Gastroesophageal sphincter (tissue), 4 donors: ENCODE measurements around the gene UBE4B. TPM values are rescaled to one million over a fixed set of nuclear protein-coding genes. Genes with fewer than 3 reads are reported as not detected.

ENCODE experiments used
- ATAC-seq: fragments of 150-250 bp; one replicate; pipeline ENCODE4 v1.9.1; 2016; ENCODE audit warnings: mild to moderate bottlenecking, moderate library complexity
- H3K27ac ChIP-seq, 4 donors: fragments of 200-600 bp; sonication (generic) in 3 of 4; 1 replicate in 3 of 4; 2 replicates in 1 of 4; pipeline ENCODE4 v1.5.1; 2016 to 2019
- H3K27me3 ChIP-seq: fragments of 200-600 bp; sonication (generic); one replicate; pipeline ENCODE4 v1.5.1; 2019
- H3K36me3 ChIP-seq, 2 donors: fragments of 200-600 bp; sonication (generic); one replicate each; pipeline ENCODE4 v1.5.1; 2019; ENCODE audit warnings: control low read depth in 1 of 2
- H3K4me1 ChIP-seq, 3 donors: fragments of 200-600 bp; sonication (generic); 1 replicate in 2 of 3; 2 replicates in 1 of 3; pipeline ENCODE4 v1.5.1; 2016 to 2019; ENCODE audit warnings: control low read depth in 2 of 3
- H3K4me3 ChIP-seq, 2 donors: fragments of 200-600 bp; sonication (generic); one replicate each; pipeline ENCODE4 v1.5.1; 2019; ENCODE audit warnings: mild to moderate bottlenecking in 1 of 2, moderate library complexity in 1 of 2
- H3K9me3 ChIP-seq, 3 donors: fragments of 200-600 bp; sonication (generic); one replicate each; pipeline ENCODE4 v1.5.1; 2017 to 2019; ENCODE audit warnings: control low read depth in 2 of 3
- CTCF ChIP-seq, 4 experiments: fragments of 200-600 bp in 2 of 4; fragments of 450-650 bp in 2 of 4; sonication (generic) in 1 of 4; IDR thresholded peaks; one replicate each; pipeline ENCODE4 v1.5.1; 2017 to 2019; ENCODE audit warnings: antibody characterized with exemption in 4 of 4, mild to moderate bottlenecking in 2 of 4, moderate library complexity in 2 of 4
- EP300 ChIP-seq: sonication (generic); formaldehyde crosslinking; IDR thresholded peaks from one replicate; pipeline ENCODE4 v1.6.1; 2017; ENCODE audit warnings: antibody characterized with exemption, mild to moderate bottlenecking
- POLR2A ChIP-seq, 2 donors: fragments of 450-650 bp; IDR thresholded peaks; one replicate each; pipeline ENCODE4 v1.6.1; 2017; ENCODE audit warnings: antibody characterized with exemption in 2 of 2, mild to moderate bottlenecking in 2 of 2, moderate library complexity in 1 of 2
- POLR2AphosphoS5 ChIP-seq: sonication (generic); formaldehyde crosslinking; IDR thresholded peaks from one replicate; pipeline ENCODE4 v1.6.1; 2017; ENCODE audit warnings: antibody characterized with exemption
- WGBS, 2 donors: methylation state at CpG; one replicate each; pipeline ENCODE4 v1.1.5; 2018; ENCODE audit warnings: low coverage in 1 of 2; 5-methylcytosine and 5-hydroxymethylcytosine counted together
- total RNA-seq, 4 donors: library from RNA; depleted of rRNA; stranded (reverse); fragments of >200 nt; gene quantifications; one replicate each; pipeline ENCODE4 v1.1.0, GENCODE V29; 2016

UBE4B gene
- total RNA-seq, 4 donors from 2014 or later = 56.9 to 120 (median 83.2) TPM

GRCh38 chr1:10074852-10075730, 42.3 kb downstream of the UBE4B start:
- no peak for ATAC-seq
- peaks cover 6 to 38% (median 12%) of the 10 kb centered on the region in 3 donors for H3K4me1 ChIP-seq
- no peaks in the 10 kb centered on the region for H3K27me3 ChIP-seq
- no peak for TF ChIP-seq EP300
- TF ChIP-seq POLR2AphosphoS5 = peak; percentile 44
- no peak for TF ChIP-seq POLR2A (IDR thresholded peaks at IDR 0.05)
- no peak overlapping the region for H3K4me3 ChIP-seq
- 51 to 57% methylated on average over 4 to 5 of the region's 5 CpGs for WGBS, 2 donors
- H3K9me3 ChIP-seq = no peaks in the 10 kb centered on the region
- peaks cover 0 to 15% of the 10 kb centered on the region in 2 donors for H3K36me3 ChIP-seq
- H3K27ac ChIP-seq = peak overlapping the region; percentile 32 to 72 (median 64)

GRCh38 chr1:10075732-10076131, 43.0 kb downstream of the UBE4B start:
- TF ChIP-seq CTCF (IDR thresholded peaks at IDR 0.05) (no peak), POLR2AphosphoS5 (no peak), POLR2A (IDR thresholded peaks at IDR 0.05) (no peak), EP300 (no peak)
- Histone ChIP-seq H3K27me3 (no peaks in the 10 kb centered on the region), H3K36me3 (peaks cover 0 to 15% of the 10 kb centered on the region in 2 donors), H3K4me1 (peaks cover 6 to 38% (median 12%) of the 10 kb centered on the region in 3 donors), H3K9me3 (no peaks in the 10 kb centered on the region), H3K4me3 (no peak overlapping the region), H3K27ac (peak overlapping the region in 3 of 4 donors; percentile 60 to 72 (median 68))
- WGBS, 2 donors = 94 to 100% methylated on average over 1 to 9 of the region's 9 CpGs
- ATAC-seq = no peak

- ATAC-seq = no peak
- TF ChIP-seq POLR2AphosphoS5 (no peak), CTCF (IDR thresholded peaks at IDR 0.05) (no peak), POLR2A (IDR thresholded peaks at IDR 0.05) (no peak), EP300 (no peak)
- H3K27me3 ChIP-seq = no peaks in the 10 kb centered on the region
- H3K9me3 ChIP-seq = no peaks in the 10 kb centered on the region
- H3K27ac ChIP-seq = no peak overlapping the region
- H3K36me3 ChIP-seq = peaks cover 0 to 10% of the 10 kb centered on the region in 2 donors
- WGBS, 2 donors = 62 to 100% methylated on average over 3 to 4 of the region's 4 CpGs
- H3K4me1 ChIP-seq = peaks cover 6 to 24% (median 12%) of the 10 kb centered on the region in 3 donors
- H3K4me3 ChIP-seq = no peak overlapping the region
Observed at GRCh38 chr1:10078494-10078893, 45.7 kb downstream of the UBE4B start.

- Histone ChIP-seq H3K4me1 (peaks cover 0 to 5% (median 0%) of the 10 kb centered on the region in 3 donors), H3K27ac (no peak overlapping the region), H3K27me3 (no peaks in the 10 kb centered on the region), H3K4me3 (no peak overlapping the region), H3K9me3 (no peaks in the 10 kb centered on the region), H3K36me3 (peaks cover 0 to 16% of the 10 kb centered on the region in 2 donors)
- WGBS, 2 donors = 80 to 100% methylated on average over 1 of the region's 1 CpG
- TF ChIP-seq POLR2A (IDR thresholded peaks at IDR 0.05) (no peak), CTCF (IDR thresholded peaks at IDR 0.05) (no peak), POLR2AphosphoS5 (no peak)
- no peak for ATAC-seq
Observed at GRCh38 chr1:10080523-10080922, 47.8 kb downstream of the UBE4B start.

DNA sequence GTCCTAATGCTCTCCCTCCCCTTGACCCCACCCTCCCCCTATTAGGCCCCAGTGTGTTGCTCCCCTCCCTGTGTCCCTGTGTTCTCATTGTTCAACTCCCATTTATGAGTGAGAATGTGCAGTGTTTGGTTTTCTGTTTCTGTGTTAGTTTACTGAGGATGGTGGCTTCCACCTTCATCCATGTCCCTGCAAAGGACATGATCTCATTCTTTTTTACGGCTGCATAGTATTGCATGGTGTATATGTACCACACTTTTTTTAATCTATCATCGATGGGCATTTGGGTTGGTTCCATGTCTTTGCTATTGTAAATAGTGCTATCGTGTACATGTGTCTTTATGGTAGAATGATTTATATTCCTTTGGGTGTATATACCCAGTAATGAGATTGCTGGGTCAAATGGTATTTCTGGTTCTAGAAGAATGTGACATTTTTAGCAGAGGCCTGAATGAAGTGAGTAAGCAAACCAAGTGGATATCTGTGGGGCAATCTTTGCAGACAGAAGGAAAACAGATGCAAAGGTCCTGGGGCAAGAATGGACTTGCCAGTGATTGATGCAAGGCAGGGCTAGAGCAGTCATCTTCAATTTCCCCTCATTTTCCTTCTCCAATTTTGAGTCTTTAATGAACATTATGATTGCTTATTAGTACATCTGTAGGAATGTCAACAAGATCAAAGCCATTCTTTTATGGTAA, 50.2 kb downstream of the UBE4B start:
- H3K4me1 ChIP-seq = no peaks in the 10 kb centered on the region
- H3K36me3 ChIP-seq = peaks cover 0 to 16% of the 10 kb centered on the region in 2 donors
- TF ChIP-seq EP300 = no peak
- TF ChIP-seq CTCF (IDR thresholded peaks at IDR 0.05) = no peak
- no peak for TF ChIP-seq POLR2A (IDR thresholded peaks at IDR 0.05)
- no peak for TF ChIP-seq POLR2AphosphoS5
- ATAC-seq = no peak
- H3K4me3 ChIP-seq = no peak overlapping the region
- 90 to 92% methylated on average over 3 of the region's 3 CpGs for WGBS, 2 donors
- H3K27me3 ChIP-seq = no peaks in the 10 kb centered on the region
- no peak overlapping the region for H3K27ac ChIP-seq
- H3K9me3 ChIP-seq = no peaks in the 10 kb centered on the region
